ENCODE measurements around the gene HOXA9. TPM values are rescaled to one million over a fixed set of nuclear protein-coding genes. Genes with fewer than 3 reads are reported as not detected.

The HOXA9 gene
- polyA plus RNA-seq, 1 donor (not counting 4 experiments of a cell fraction or from before 2014, with no cell fraction given), result 28.1 TPM

GRCh38 chr7:27211764-27212204 lies 46.4 kb upstream of the HOXA9 start:
- dilution Hi-C loops (cut with MboI; ENCODE audit: extremely low pct_ligation_motif_present, low sequenced_read_pairs), result loop anchor here (25.0 kb wide), 1 partner anchor 376 kb away; no protein-coding TSS in a partner anchor
- FAIRE-seq, result no peak
- H3K4me1 ChIP-seq (ENCODE audit: control insufficient read depth, extremely low read depth, insufficient read depth, low read length), result peaks cover 5% of the 10 kb centered on the region
- peak; percentile 5 for TF ChIP-seq EZH2 (IDR thresholded peaks at IDR 0.05; ENCODE audit: low read length)
- no peak for TF ChIP-seq CTCF (optimal IDR thresholded peaks at IDR 0.05 in 1 of 3, IDR thresholded peaks at IDR 0.05 in 1 of 3, conservative IDR thresholded peaks at IDR 0.05 in 1 of 3; ENCODE audit: extremely low read depth in 1 of 3, insufficient read depth in 2 of 3, low read length in 3 of 3)
- H2AFZ ChIP-seq (ENCODE audit: control insufficient read depth, low read length), result no peak overlapping the region
- H3K9me3 ChIP-seq (ENCODE audit: control insufficient read depth, low read depth, low read length), result no peaks in the 10 kb centered on the region
- H3K36me3 ChIP-seq (ENCODE audit: control insufficient read depth in 2 of 2, extremely low read depth in 1 of 2, insufficient read depth in 2 of 2, low read length in 2 of 2), result no peaks in the 10 kb centered on the region
- H4K20me1 ChIP-seq (ENCODE audit: control insufficient read depth, extremely low read depth, insufficient read depth, low read length), result peaks cover 13% of the 10 kb centered on the region
- H3K79me2 ChIP-seq (ENCODE audit: control insufficient read depth, insufficient read depth, low read length), result no peaks in the 10 kb centered on the region
- no peak for DNase-seq (ENCODE audit: low read depth, low spot score)
- H3K4me3 ChIP-seq (ENCODE audit: control insufficient read depth in 2 of 3, extremely low read depth in 1 of 3, insufficient read depth in 2 of 3, low read depth in 1 of 3, low read length in 3 of 3), result no peak overlapping the region
- peaks cover 84% of the 10 kb centered on the region for H3K27me3 ChIP-seq (ENCODE audit: control insufficient read depth, extremely low read depth, insufficient read depth, low read length)
- no peak overlapping the region for H3K27ac ChIP-seq (ENCODE audit: control insufficient read depth, insufficient read depth, low read length)
- no peak overlapping the region for H3K9ac ChIP-seq (ENCODE audit: control insufficient read depth, extremely low read depth, insufficient read depth, low read length)
- H3K4me2 ChIP-seq (ENCODE audit: control insufficient read depth, extremely low read depth, insufficient read depth, low read depth, low read length), result no peak overlapping the region
- H3K9me1 ChIP-seq (ENCODE audit: control insufficient read depth, extremely low read depth, insufficient read depth, low read length), result no peaks in the 10 kb centered on the region

- Histone ChIP-seq H3K4me1 (ENCODE audit: control insufficient read depth, extremely low read depth, insufficient read depth, low read length) (peaks cover 5% of the 10 kb centered on the region), H3K27ac (ENCODE audit: control insufficient read depth, insufficient read depth, low read length) (no peak overlapping the region), H3K27me3 (ENCODE audit: control insufficient read depth, extremely low read depth, insufficient read depth, low read length) (peaks cover 84% of the 10 kb centered on the region)
Observed at GRCh38 chr7:27211084-27211446, 45.7 kb upstream of the HOXA9 start.

More at GRCh38 chr7:27211084-27211446, 45.7 kb upstream of the HOXA9 start:
- Histone ChIP-seq H3K9ac (ENCODE audit: control insufficient read depth, extremely low read depth, insufficient read depth, low read length) (no peak overlapping the region), H3K9me3 (ENCODE audit: control insufficient read depth, low read depth, low read length) (no peaks in the 10 kb centered on the region), H3K79me2 (ENCODE audit: control insufficient read depth, insufficient read depth, low read length) (no peaks in the 10 kb centered on the region), H3K36me3 (ENCODE audit: control insufficient read depth in 2 of 2, extremely low read depth in 1 of 2, insufficient read depth in 2 of 2, low read length in 2 of 2) (no peaks in the 10 kb centered on the region), H3K4me3 (ENCODE audit: control insufficient read depth in 2 of 3, extremely low read depth in 1 of 3, insufficient read depth in 2 of 3, low read depth in 1 of 3, low read length in 3 of 3) (no peak overlapping the region), H3K4me2 (ENCODE audit: control insufficient read depth, extremely low read depth, insufficient read depth, low read depth, low read length) (no peak overlapping the region), H4K20me1 (ENCODE audit: control insufficient read depth, extremely low read depth, insufficient read depth, low read length) (peaks cover 13% of the 10 kb centered on the region), H2AFZ (ENCODE audit: control insufficient read depth, low read length) (no peak overlapping the region), H3K9me1 (ENCODE audit: control insufficient read depth, extremely low read depth, insufficient read depth, low read length) (no peaks in the 10 kb centered on the region)
- dilution Hi-C loops (cut with MboI; ENCODE audit: extremely low pct_ligation_motif_present, low sequenced_read_pairs), result loop anchor here (25.0 kb wide), 1 partner anchor 376 kb away; no protein-coding TSS in a partner anchor
- DNase-seq (ENCODE audit: low read depth, low spot score), result no peak
- no peak for FAIRE-seq
- TF ChIP-seq EZH2 (IDR thresholded peaks at IDR 0.05; ENCODE audit: low read length), result no peak
- TF ChIP-seq CTCF (optimal IDR thresholded peaks at IDR 0.05 in 1 of 3, IDR thresholded peaks at IDR 0.05 in 1 of 3, conservative IDR thresholded peaks at IDR 0.05 in 1 of 3; ENCODE audit: extremely low read depth in 1 of 3, insufficient read depth in 2 of 3, low read length in 3 of 3), result no peak

Measured in keratinocyte (primary cell).